HepG2 (cell line): ENCODE measurements around the gene ARL6. TPM values are rescaled to one million over a fixed set of nuclear protein-coding genes. Genes with fewer than 3 reads are reported as not detected.
A peak's percentile ranks its signal among the peaks of the same experiment; 100 is the strongest.

Experiments used
- AKAP8 ChIP-seq: sonication (generic); formaldehyde crosslinking; IDR thresholded peaks from 2 replicates; pipeline ENCODE4 v1.5.1; 2020; ENCODE audit warnings: mild to moderate bottlenecking, missing genetic modification reagents
- ARNT2 ChIP-seq: sonication (generic); formaldehyde crosslinking; IDR thresholded peaks from 2 replicates; pipeline ENCODE4 v1.8.0; 2022; ENCODE audit warnings: mild to moderate bottlenecking, low read depth, missing genetic modification reagents, moderate library complexity
- CCAR2 ChIP-seq: fragments of 200-400 bp; formaldehyde crosslinking; optimal IDR thresholded peaks from 2 replicates; pipeline ENCODE3; 2018; ENCODE audit warnings: low read depth, mild to moderate bottlenecking, low read length, moderate library complexity
- GPN1 ChIP-seq: sonication (generic); formaldehyde crosslinking; IDR thresholded peaks from 2 replicates; pipeline ENCODE4 v1.5.1; 2020; ENCODE audit warnings: missing genetic modification reagents, borderline replicate concordance
- HMGXB3 ChIP-seq: sonication (generic); formaldehyde crosslinking; IDR thresholded peaks from 2 replicates; pipeline ENCODE4 v1.4.0; 2020; ENCODE audit warnings: missing genetic modification reagents, borderline replicate concordance
- HNRNPL ChIP-seq: fragments of 200-400 bp; formaldehyde crosslinking; IDR thresholded peaks from 2 replicates; pipeline ENCODE4 v1.6.1; 2017; ENCODE audit warnings: mild to moderate bottlenecking, low read depth, low read length
- HNRNPUL1 ChIP-seq: fragments of 200-400 bp; formaldehyde crosslinking; IDR thresholded peaks from 2 replicates; pipeline ENCODE4 v1.6.1; 2017; ENCODE audit warnings: low read depth, mild to moderate bottlenecking, low read length, moderate library complexity
- IKZF4 ChIP-seq: sonication (generic); formaldehyde crosslinking; IDR thresholded peaks from 2 replicates; pipeline ENCODE4 v1.5.1; 2020; ENCODE audit warnings: borderline replicate concordance, mild to moderate bottlenecking, low read depth, missing genetic modification reagents; ENCODE audit errors: not compliant biosample characterization
- PATZ1 ChIP-seq: sonication (generic); formaldehyde crosslinking; IDR thresholded peaks from 2 replicates; pipeline ENCODE4 v1.4.0; 2020; ENCODE audit warnings: missing genetic modification reagents
- PCBP1 ChIP-seq: fragments of 200-400 bp; formaldehyde crosslinking; IDR thresholded peaks from 2 replicates; pipeline ENCODE4 v1.6.1; 2017; ENCODE audit warnings: mild to moderate bottlenecking, low read depth, low read length, borderline replicate concordance
- THAP7 ChIP-seq: sonication (generic); formaldehyde crosslinking; IDR thresholded peaks from 2 replicates; pipeline ENCODE4 v1.8.1; 2023; ENCODE audit warnings: mild to moderate bottlenecking, missing genetic modification reagents
- TP53 ChIP-seq: sonication (generic); formaldehyde crosslinking; conservative IDR thresholded peaks from 2 replicates; pipeline ENCODE4 v1.4.0; 2020; ENCODE audit warnings: missing genetic modification reagents
- ZFP36L2 ChIP-seq: sonication (generic); formaldehyde crosslinking; IDR thresholded peaks from 2 replicates; pipeline ENCODE4 v1.4.0; 2020; ENCODE audit warnings: missing genetic modification reagents
- ZFP37 ChIP-seq: sonication (generic); formaldehyde crosslinking; IDR thresholded peaks from 2 replicates; pipeline ENCODE4 v1.4.0; 2020; ENCODE audit warnings: missing genetic modification reagents, borderline replicate concordance
- ZNF124 ChIP-seq: sonication (generic); formaldehyde crosslinking; IDR thresholded peaks from 2 replicates; pipeline ENCODE4 v1.4.0; 2020; ENCODE audit warnings: missing genetic modification reagents
- ZNF276 ChIP-seq: sonication (generic); formaldehyde crosslinking; IDR thresholded peaks from 2 replicates; pipeline ENCODE4 v1.4.0; 2020; ENCODE audit warnings: mild to moderate bottlenecking, low read depth, missing genetic modification reagents
- ZNF83 ChIP-seq: sonication (generic); formaldehyde crosslinking; IDR thresholded peaks from 2 replicates; pipeline ENCODE4 v1.4.0; 2020; ENCODE audit warnings: missing genetic modification reagents, mild to moderate bottlenecking, borderline replicate concordance
- ZNF883 ChIP-seq: sonication (generic); formaldehyde crosslinking; IDR thresholded peaks from 2 replicates; pipeline ENCODE4 v1.5.1; 2020; ENCODE audit warnings: mild to moderate bottlenecking, missing genetic modification reagents; ENCODE audit errors: not compliant biosample characterization
- ZSCAN5A ChIP-seq: sonication (generic); formaldehyde crosslinking; IDR thresholded peaks from 2 replicates; pipeline ENCODE4 v1.8.0; 2022; ENCODE audit warnings: mild to moderate bottlenecking, missing genetic modification reagents, borderline replicate concordance
- polyA plus RNA-seq, 8 experiments: library from polyadenylated mRNA; depleted of rRNA in 3 of 8; stranded (reverse) in 7 of 8; unstranded in 1 of 8; fragments of >200 nt; fragmentation: Illumina TruSeq in 4 of 8; extraction: Trizol in 4 of 8; gene quantifications; 2 replicates each; pipeline versions ENCODE4 v1.2.1 to v1.2.3, GENCODE V29; 2011 to 2016; ENCODE audit warnings: low read depth in 4 of 8, missing spikeins in 1 of 8, mixed read lengths in 1 of 8; ENCODE audit not compliant: insufficient read depth in 1 of 8
- total RNA-seq, 5 experiments: library from RNA; depleted of rRNA; stranded (reverse); fragments of >200 nt; fragmentation: Illumina TruSeq; extraction: Trizol; gene quantifications; 2 replicates each; pipeline ENCODE4 v1.2.3, GENCODE V29; 2016; ENCODE audit warnings: low read depth in 1 of 5

ARL6 gene
- total and polyA plus RNA-seq, 2 of the 13 experiments (the other 11 are each of a cell fraction or from before 2014, with no cell fraction given), result 1.3 to 3.7 TPM

- no peak for TF ChIP-seq ARNT2 (CRISPR knock-in tag)
- TF ChIP-seq HNRNPL, result 0 out of 2 replicates have a peak, but pooled peaks have one; percentile 12
- TF ChIP-seq ZFP37 (CRISPR knock-in tag), result no peak
- no peak for TF ChIP-seq IKZF4 (CRISPR knock-in tag)
- 0 out of 2 replicates have a peak, but pooled peaks have one; percentile 74 for TF ChIP-seq PATZ1
- TF ChIP-seq HNRNPUL1, result no peak
- TF ChIP-seq GPN1 (CRISPR knock-in tag), result no peak
- TF ChIP-seq ZNF276 (CRISPR knock-in tag), result no peak
- no peak for TF ChIP-seq CCAR2
- peak; percentile 67 for TF ChIP-seq ZNF883 (CRISPR knock-in tag)
- TF ChIP-seq ZFP36L2 (CRISPR knock-in tag), result no peak
- no peak for TF ChIP-seq ZNF83 (CRISPR knock-in tag)
- 0 out of 2 replicates have a peak, but pooled peaks have one; percentile 21 for TF ChIP-seq TP53 (CRISPR knock-in tag)
- TF ChIP-seq ZSCAN5A (CRISPR knock-in tag), result no peak
- TF ChIP-seq PCBP1, result 0 out of 2 replicates have a peak, but pooled peaks have one; percentile 71
- TF ChIP-seq THAP7 (CRISPR knock-in tag), result no peak
- TF ChIP-seq AKAP8, result no peak
- no peak for TF ChIP-seq ZNF124 (CRISPR knock-in tag)
- TF ChIP-seq HMGXB3 (CRISPR knock-in tag), result no peak
Measured at GRCh38 chr3:97822359-97822775, 57.8 kb downstream of the ARL6 start (continued).
